Measurements from ENCODE around the gene SPDEF. TPM values are rescaled to one million over a fixed set of nuclear protein-coding genes. Genes with fewer than 3 reads are reported as not detected.
A peak's percentile ranks its signal among the peaks of the same experiment; 100 is the strongest.

SPDEF gene
- total RNA-seq, 1 experiment from 2014 or later: 0.21 TPM

- Histone ChIP-seq H3K36me3 (replicated peaks; ENCODE audit: control insufficient read depth, insufficient read depth, low read length) (no peaks in the 10 kb centered on the region), H3K4me3 (ENCODE audit: insufficient read depth, low read depth, low read length) (no peak overlapping the region), H3K27me3 (ENCODE audit: control insufficient read depth, insufficient read depth, low read length) (no peaks in the 10 kb centered on the region)
- DNase-seq: peak; percentile 51
These were observed 19.7 kb downstream of the SPDEF start for GRCh38 chr6:34536251-34536958.

DNA sequence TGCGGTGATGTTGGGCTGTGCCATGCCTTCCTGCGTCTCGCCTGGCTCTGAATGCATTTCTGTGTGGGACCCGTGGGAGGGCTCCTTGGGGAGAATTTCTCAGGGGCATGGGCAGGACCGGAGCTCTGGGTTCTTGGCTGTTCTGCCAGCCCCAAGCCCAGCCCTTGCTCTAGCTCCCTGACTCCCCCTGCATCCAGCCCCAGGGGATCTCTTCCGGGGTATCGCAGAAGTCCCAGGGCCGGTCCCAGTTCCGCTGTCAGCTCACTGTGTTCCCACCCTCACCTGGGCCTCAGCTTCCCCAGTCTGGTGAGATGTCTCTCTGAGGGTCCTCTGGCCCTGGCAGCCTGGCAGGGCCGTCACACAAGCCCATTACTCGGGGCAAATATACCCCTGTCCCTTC lies 20.5 kb downstream of the SPDEF start:
- H3K4me3 ChIP-seq (ENCODE audit: insufficient read depth, low read depth, low read length): no peak overlapping the region
- H3K27me3 ChIP-seq (ENCODE audit: control insufficient read depth, insufficient read depth, low read length): no peaks in the 10 kb centered on the region; the same call in 1 of the 2 replicates
- DNase-seq: peak; percentile 53
- H3K36me3 ChIP-seq (replicated peaks; ENCODE audit: control insufficient read depth, insufficient read depth, low read length): no peaks in the 10 kb centered on the region

- Histone ChIP-seq H3K4me3 (ENCODE audit: insufficient read depth, low read depth, low read length) (no peak overlapping the region), H3K36me3 (replicated peaks; ENCODE audit: control insufficient read depth, insufficient read depth, low read length) (no peaks in the 10 kb centered on the region), H3K27me3 (ENCODE audit: control insufficient read depth, insufficient read depth, low read length) (peaks cover 1% of the 10 kb centered on the region; the same call in 1 of the 2 replicates)
- peak; percentile 50 for DNase-seq
These were observed 20.9 kb downstream of the SPDEF start for GRCh38 chr6:34535199-34535598.

DNA sequence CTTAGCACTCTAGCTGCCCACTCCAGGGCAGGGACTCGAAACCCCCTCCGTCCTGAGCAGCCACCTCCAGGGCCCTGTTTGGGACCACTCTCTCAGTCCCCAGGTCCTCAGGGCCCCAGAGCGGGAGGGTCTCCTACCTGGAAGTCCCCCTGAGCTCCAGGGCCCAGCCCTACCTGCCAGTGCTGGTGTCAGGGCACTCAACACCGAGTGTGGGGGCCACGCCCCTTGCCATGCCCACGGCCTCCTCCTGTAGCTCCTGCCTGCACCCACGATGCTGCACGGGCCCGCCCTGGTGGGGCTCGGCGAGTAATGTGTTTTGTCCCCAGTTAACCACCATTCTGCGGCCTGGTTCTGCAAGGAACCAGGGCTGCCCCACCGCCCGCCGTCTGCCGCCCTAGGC lies 21.5 kb downstream of the SPDEF start:
- peak; percentile 61 for DNase-seq
- peaks cover 1% of the 10 kb centered on the region; the same call in 1 of the 2 replicates for H3K27me3 ChIP-seq (ENCODE audit: control insufficient read depth, insufficient read depth, low read length)
- H3K4me3 ChIP-seq (ENCODE audit: insufficient read depth, low read depth, low read length): no peak overlapping the region
- H3K36me3 ChIP-seq (replicated peaks; ENCODE audit: control insufficient read depth, insufficient read depth, low read length): no peaks in the 10 kb centered on the region

DNA sequence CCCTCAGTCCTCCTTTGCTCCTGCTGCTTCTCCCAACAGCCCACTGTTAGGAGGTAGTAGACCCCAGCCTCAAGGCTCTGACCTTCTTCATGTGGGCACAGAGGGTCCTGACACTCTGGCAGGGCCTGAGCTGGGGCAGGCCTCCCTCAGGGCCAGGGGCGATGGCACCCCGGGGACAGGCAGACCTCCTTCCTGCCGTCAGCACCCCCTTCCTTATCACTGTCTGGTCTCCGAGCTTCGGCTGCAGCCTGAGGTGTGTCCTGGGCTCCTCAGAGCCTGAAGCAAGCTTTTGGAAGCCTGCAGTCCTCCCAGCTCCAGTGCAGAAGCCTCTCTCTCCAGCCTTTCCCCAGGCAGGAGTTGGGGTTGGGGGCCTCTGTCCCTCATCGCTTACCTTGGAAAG lies 22.0 kb downstream of the SPDEF start:
- DNase-seq: peak; percentile 48
- peaks cover 1% of the 10 kb centered on the region; the same call in 1 of the 2 replicates for H3K27me3 ChIP-seq (ENCODE audit: control insufficient read depth, insufficient read depth, low read length)
- H3K36me3 ChIP-seq (replicated peaks; ENCODE audit: control insufficient read depth, insufficient read depth, low read length): no peaks in the 10 kb centered on the region
- no peak overlapping the region for H3K4me3 ChIP-seq (ENCODE audit: insufficient read depth, low read depth, low read length)

- DNase-seq: peak; percentile 63
- H3K27me3 ChIP-seq (ENCODE audit: control insufficient read depth, insufficient read depth, low read length): peaks cover 1% of the 10 kb centered on the region; the same call in 1 of the 2 replicates
- H3K36me3 ChIP-seq (replicated peaks; ENCODE audit: control insufficient read depth, insufficient read depth, low read length): no peaks in the 10 kb centered on the region
- peak overlapping the region; percentile 45 for H3K4me3 ChIP-seq (ENCODE audit: insufficient read depth, low read depth, low read length)
These were observed 23.9 kb downstream of the SPDEF start for GRCh38 chr6:34532230-34532629.

DNA sequence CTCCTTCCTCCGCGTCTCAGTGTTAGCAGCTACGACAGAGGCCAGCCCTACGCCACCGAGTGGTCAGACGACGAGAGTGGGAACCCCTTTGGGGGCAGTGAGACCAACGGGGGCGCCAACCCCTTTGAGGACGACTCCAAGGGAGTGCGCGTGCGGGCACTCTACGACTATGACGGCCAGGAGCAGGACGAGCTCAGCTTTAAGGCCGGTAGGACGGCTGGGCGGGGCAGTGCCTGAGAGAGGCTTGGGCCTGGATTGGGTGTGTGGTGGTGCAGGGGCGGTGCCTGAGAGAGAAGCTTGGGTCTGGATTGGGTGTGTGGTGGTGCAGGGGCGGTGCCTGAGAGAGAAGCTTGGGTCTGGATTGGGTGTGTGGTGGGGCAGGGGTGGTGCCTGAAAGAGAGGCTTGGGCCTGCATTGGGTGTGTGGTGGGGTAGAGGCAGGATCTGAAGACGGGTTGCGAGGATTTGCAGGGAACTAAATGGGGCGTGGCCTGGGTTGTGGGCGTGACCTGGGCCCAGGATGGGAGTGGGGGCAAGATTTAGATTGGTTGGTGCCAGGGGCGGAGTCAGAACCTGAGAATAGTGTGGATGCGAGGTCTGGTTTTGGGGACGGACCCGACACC lies 24.4 kb downstream of the SPDEF start:
- peak overlapping the region; percentile 45 for H3K4me3 ChIP-seq (ENCODE audit: insufficient read depth, low read depth, low read length)
- H3K36me3 ChIP-seq (replicated peaks; ENCODE audit: control insufficient read depth, insufficient read depth, low read length): no peaks in the 10 kb centered on the region
- DNase-seq: peak; percentile 95
- peaks cover 1% of the 10 kb centered on the region; the same call in 1 of the 2 replicates for H3K27me3 ChIP-seq (ENCODE audit: control insufficient read depth, insufficient read depth, low read length)

- H3K27me3 ChIP-seq (ENCODE audit: control insufficient read depth, insufficient read depth, low read length): peaks cover 1% of the 10 kb centered on the region; the same call in 1 of the 2 replicates
- H3K4me3 ChIP-seq (ENCODE audit: insufficient read depth, low read depth, low read length): peak overlapping the region; percentile 42; the same call in 1 of the 2 replicates
- no peak for DNase-seq
- no peaks in the 10 kb centered on the region for H3K36me3 ChIP-seq (replicated peaks; ENCODE audit: control insufficient read depth, insufficient read depth, low read length)
These were observed 25.3 kb downstream of the SPDEF start for GRCh38 chr6:34530753-34531365.

- Histone ChIP-seq H3K36me3 (replicated peaks; ENCODE audit: control insufficient read depth, insufficient read depth, low read length) (no peaks in the 10 kb centered on the region), H3K27me3 (ENCODE audit: control insufficient read depth, insufficient read depth, low read length) (peaks cover 1% of the 10 kb centered on the region; the same call in 1 of the 2 replicates), H3K4me3 (ENCODE audit: insufficient read depth, low read depth, low read length) (no peak overlapping the region)
- no peak for DNase-seq
These were observed 26.3 kb downstream of the SPDEF start for GRCh38 chr6:34529665-34530327.

DNA sequence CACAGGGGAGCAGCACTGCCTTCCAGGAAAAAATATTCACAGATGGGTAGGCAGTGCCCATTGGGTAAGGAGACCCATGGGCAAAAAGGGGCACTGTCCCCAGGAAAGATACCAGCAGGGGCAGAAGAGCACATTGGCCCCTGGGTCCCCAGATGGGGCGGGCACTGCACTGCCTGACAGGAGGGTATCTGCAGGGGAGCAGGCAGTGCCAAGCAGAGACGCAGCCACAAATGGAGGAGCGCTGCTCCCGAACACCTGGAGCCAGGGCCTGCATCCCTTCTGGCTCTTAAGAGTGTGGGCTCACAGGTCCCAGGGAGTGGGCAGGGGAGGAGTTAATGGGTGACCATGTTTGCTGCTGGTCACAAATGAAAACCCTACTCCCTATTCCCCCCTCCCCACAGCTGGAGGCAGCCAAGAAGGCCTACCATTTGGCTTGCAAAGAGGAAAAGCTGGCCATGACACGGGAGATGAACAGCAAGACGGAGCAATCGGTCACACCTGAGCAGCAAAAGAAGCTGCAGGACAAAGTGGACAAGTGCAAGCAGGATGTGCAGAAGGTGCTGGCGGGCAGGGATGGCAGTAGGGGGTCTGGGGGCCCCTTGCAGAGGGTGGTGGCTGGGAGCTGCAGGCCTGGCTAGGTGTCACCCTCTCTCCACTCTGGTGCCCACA lies 27.0 kb downstream of the SPDEF start:
- H3K27me3 ChIP-seq (ENCODE audit: control insufficient read depth, insufficient read depth, low read length): peaks cover 1% of the 10 kb centered on the region; the same call in 1 of the 2 replicates
- DNase-seq: no peak
- no peak overlapping the region for H3K4me3 ChIP-seq (ENCODE audit: insufficient read depth, low read depth, low read length)
- no peaks in the 10 kb centered on the region for H3K36me3 ChIP-seq (replicated peaks; ENCODE audit: control insufficient read depth, insufficient read depth, low read length)

- H3K4me3 ChIP-seq (ENCODE audit: insufficient read depth, low read depth, low read length): no peak overlapping the region
- no peak for DNase-seq
- H3K27me3 ChIP-seq (ENCODE audit: control insufficient read depth, insufficient read depth, low read length): peaks cover 1% of the 10 kb centered on the region; the same call in 1 of the 2 replicates
- H3K36me3 ChIP-seq (replicated peaks; ENCODE audit: control insufficient read depth, insufficient read depth, low read length): no peaks in the 10 kb centered on the region
These were observed 28.1 kb downstream of the SPDEF start for GRCh38 chr6:34527751-34528670.

DNA sequence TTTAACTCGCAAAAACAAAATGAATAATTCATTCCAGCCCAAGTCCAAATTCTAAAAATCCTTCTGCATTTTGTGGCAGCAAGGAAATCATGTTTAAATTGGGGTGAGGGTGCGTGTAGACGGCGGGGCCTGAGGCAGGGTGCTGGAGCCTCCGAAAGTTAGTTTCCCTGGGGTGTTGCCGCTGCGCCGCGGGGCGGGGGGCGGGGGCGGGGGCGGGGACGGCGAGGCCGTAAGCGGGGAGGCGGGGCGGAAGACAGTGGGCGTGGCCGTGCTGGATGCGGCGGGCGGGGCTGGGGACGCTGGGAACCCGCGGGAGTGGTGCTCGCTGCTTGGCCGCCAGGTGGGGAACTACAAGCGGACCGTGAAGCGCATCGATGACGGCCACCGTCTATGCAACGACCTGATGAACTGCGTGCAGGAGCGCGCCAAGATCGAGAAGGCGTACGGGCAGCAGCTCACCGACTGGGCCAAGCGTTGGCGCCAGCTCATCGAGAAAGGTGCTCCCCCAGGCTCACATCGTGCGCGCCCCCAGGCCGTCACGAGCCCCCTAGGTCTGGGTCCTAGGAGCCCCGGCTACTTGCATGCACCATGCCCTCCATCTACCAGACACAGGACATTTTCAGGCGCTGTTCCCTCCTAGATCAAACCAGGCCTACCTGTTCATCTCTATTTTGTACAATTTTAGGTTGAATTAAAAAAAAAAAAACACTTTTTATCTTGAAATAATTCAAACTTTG lies 29.0 kb downstream of the SPDEF start:
- Histone ChIP-seq H3K4me3 (ENCODE audit: insufficient read depth, low read depth, low read length) (peak overlapping the region; percentile 39), H3K27me3 (ENCODE audit: control insufficient read depth, insufficient read depth, low read length) (peaks cover 1% of the 10 kb centered on the region; the same call in 1 of the 2 replicates), H3K36me3 (replicated peaks; ENCODE audit: control insufficient read depth, insufficient read depth, low read length) (no peaks in the 10 kb centered on the region)
- DNase-seq: peak; percentile 99

Measured in H7 (cell line).